ENCODE measurements around the gene RABGEF1. TPM values are rescaled to one million over a fixed set of nuclear protein-coding genes. Genes with fewer than 3 reads are reported as not detected.
"Not testable (repeated sequence)": the region's sequence is repeated elsewhere in the genome, so short reads cannot be mapped to it uniquely, and the experiment has no call there.

RABGEF1 gene
- polyA plus RNA-seq, 4 donors = 29.0 to 39.2 (median 32.7) TPM

- no peak for DNase-seq (ENCODE audit: low read depth in 4 of 4, low spot score in 2 of 4)
Measured at GRCh38 chr7:66800591-66800990, 60.1 kb downstream of the RABGEF1 start.

- no peak for DNase-seq (ENCODE audit: low read depth in 4 of 4, low spot score in 2 of 4)
Measured at GRCh38 chr7:66804001-66804400, 63.5 kb downstream of the RABGEF1 start.

- DNase-seq (ENCODE audit: low read depth in 4 of 4, low spot score in 2 of 4) = no peak
Measured at GRCh38 chr7:66807736-66808135, 67.2 kb downstream of the RABGEF1 start.

GRCh38 chr7:66810716-66811115, 70.2 kb downstream of the RABGEF1 start:
- DNase-seq (ENCODE audit: low read depth in 4 of 4, low spot score in 2 of 4) = no peak

GRCh38 chr7:66815186-66815875, 74.8 kb downstream of the RABGEF1 start:
- not testable (repeated sequence) for DNase-seq (ENCODE audit: low read depth in 4 of 4, low spot score in 2 of 4)

- no peak for DNase-seq (ENCODE audit: low read depth in 4 of 4, low spot score in 2 of 4)
Measured at GRCh38 chr7:66815951-66816350, 75.4 kb downstream of the RABGEF1 start.

- not testable (repeated sequence) for DNase-seq (ENCODE audit: low read depth in 4 of 4, low spot score in 2 of 4)
Measured at GRCh38 chr7:66816658-66817057, 76.1 kb downstream of the RABGEF1 start.

- DNase-seq (ENCODE audit: low read depth in 4 of 4, low spot score in 2 of 4) = not testable (repeated sequence)
Measured at GRCh38 chr7:66817208-66817795, 76.8 kb downstream of the RABGEF1 start.

- not testable (repeated sequence) for DNase-seq (ENCODE audit: low read depth in 4 of 4, low spot score in 2 of 4)
Measured at GRCh38 chr7:66817956-66818355, 77.4 kb downstream of the RABGEF1 start.

- DNase-seq (ENCODE audit: low read depth in 4 of 4, low spot score in 2 of 4) = no peak
Measured at GRCh38 chr7:66824041-66824440, 83.5 kb downstream of the RABGEF1 start.

GRCh38 chr7:66825538-66825937, 85.0 kb downstream of the RABGEF1 start:
- not testable (repeated sequence) for DNase-seq (ENCODE audit: low read depth in 4 of 4, low spot score in 2 of 4)

- no peak for DNase-seq (ENCODE audit: low read depth in 4 of 4, low spot score in 2 of 4)
Measured at GRCh38 chr7:66826649-66827048, 86.1 kb downstream of the RABGEF1 start.

GRCh38 chr7:66830976-66831375, 90.4 kb downstream of the RABGEF1 start:
- not testable (repeated sequence) for DNase-seq (ENCODE audit: low read depth in 4 of 4, low spot score in 2 of 4)

GRCh38 chr7:66832531-66833351, 92.2 kb downstream of the RABGEF1 start:
- no peak for DNase-seq (ENCODE audit: low read depth in 4 of 4, low spot score in 2 of 4)

GRCh38 chr7:66837007-66837406, 96.5 kb downstream of the RABGEF1 start:
- no peak for DNase-seq (ENCODE audit: low read depth in 4 of 4, low spot score in 2 of 4)

GRCh38 chr7:66837661-66838060, 97.1 kb downstream of the RABGEF1 start:
- DNase-seq (ENCODE audit: low read depth in 4 of 4, low spot score in 2 of 4) = no peak

GRCh38 chr7:66839814-66840213, 99.3 kb downstream of the RABGEF1 start:
- no peak for DNase-seq (ENCODE audit: low read depth in 4 of 4, low spot score in 2 of 4)

- no peak for DNase-seq (ENCODE audit: low read depth in 4 of 4, low spot score in 2 of 4)
Measured at GRCh38 chr7:66840316-66840715, 99.8 kb downstream of the RABGEF1 start.

- no peak for DNase-seq (ENCODE audit: low read depth in 4 of 4, low spot score in 2 of 4)
Measured at GRCh38 chr7:66841898-66842297, 101.4 kb downstream of the RABGEF1 start.

- DNase-seq (ENCODE audit: low read depth in 4 of 4, low spot score in 2 of 4) = not testable (repeated sequence)
Measured at GRCh38 chr7:66843492-66843891, 103.0 kb downstream of the RABGEF1 start.

GRCh38 chr7:66844552-66845378, 104.2 kb downstream of the RABGEF1 start:
- DNase-seq (ENCODE audit: low read depth in 4 of 4, low spot score in 2 of 4) = peak; percentile 92 to 97 (median 96)

Data from left renal cortex interstitium (tissue), 4 donors.